ENCODE measurements around the gene AUH. TPM values are rescaled to one million over a fixed set of nuclear protein-coding genes. Genes with fewer than 3 reads are reported as not detected.

Gene AUH
- total and polyA plus RNA-seq, 2 donors (not counting 1 experiment from before 2014, with no cell fraction given), result 11.3 to 55.5 TPM

- DNase-seq (ENCODE audit: low read depth in 2 of 2), result no peak
- no peaks in the 10 kb centered on the region for H3K36me3 ChIP-seq (ENCODE audit: control insufficient read depth, insufficient read depth, low read length)
- H3K27ac ChIP-seq (ENCODE audit: insufficient read depth, low read length), result no peak overlapping the region
- no peaks in the 10 kb centered on the region for H3K27me3 ChIP-seq (ENCODE audit: control insufficient read depth, insufficient read depth, low read length)
- H3K4me3 ChIP-seq (replicated peaks in 1 of 4; ENCODE audit: control extremely low read depth in 1 of 4, insufficient read depth in 1 of 4, low read depth in 3 of 4, low read length in 4 of 4), result no peak overlapping the region
- no peak overlapping the region for H2AFZ ChIP-seq (ENCODE audit: low read length)
- no peak overlapping the region for H3K9ac ChIP-seq (ENCODE audit: insufficient read depth, low read length)
- no peak overlapping the region for H3K4me2 ChIP-seq (ENCODE audit: extremely low read depth, insufficient read depth, low read length)
- TF ChIP-seq CTCF (conservative IDR thresholded peaks at IDR 0.05 in 1 of 2, IDR thresholded peaks at IDR 0.05 in 1 of 2; ENCODE audit: low read depth in 1 of 2, low read length in 2 of 2) (no peak), EZH2 (IDR thresholded peaks at IDR 0.05; ENCODE audit: low read length, missing control alignments) (no peak)
- no peaks in the 10 kb centered on the region for H3K9me3 ChIP-seq (ENCODE audit: control insufficient read depth, insufficient read depth, low read depth, low read length)
- peaks cover 8% of the 10 kb centered on the region for H3K4me1 ChIP-seq (ENCODE audit: control insufficient read depth, extremely low read depth, insufficient read depth, low read length)
- no peaks in the 10 kb centered on the region for H4K20me1 ChIP-seq (ENCODE audit: control insufficient read depth, extremely low read depth, insufficient read depth, low read length)
- no peaks in the 10 kb centered on the region for H3K79me2 ChIP-seq (ENCODE audit: control insufficient read depth, insufficient read depth, low read length)
Observed at GRCh38 chr9:91243029-91243428, 118.7 kb downstream of the AUH start.

- TF ChIP-seq EZH2 (IDR thresholded peaks at IDR 0.05; ENCODE audit: low read length, missing control alignments) (no peak), CTCF (conservative IDR thresholded peaks at IDR 0.05 in 1 of 2, IDR thresholded peaks at IDR 0.05 in 1 of 2; ENCODE audit: low read depth in 1 of 2, low read length in 2 of 2) (no peak)
- H3K9me3 ChIP-seq (ENCODE audit: control insufficient read depth, insufficient read depth, low read depth, low read length), result no peaks in the 10 kb centered on the region
- no peaks in the 10 kb centered on the region for H3K27me3 ChIP-seq (ENCODE audit: control insufficient read depth, insufficient read depth, low read length)
- H4K20me1 ChIP-seq (ENCODE audit: control insufficient read depth, extremely low read depth, insufficient read depth, low read length), result no peaks in the 10 kb centered on the region
- no peak overlapping the region for H3K4me3 ChIP-seq (replicated peaks in 1 of 4; ENCODE audit: control extremely low read depth in 1 of 4, insufficient read depth in 1 of 4, low read depth in 3 of 4, low read length in 4 of 4)
- no peak overlapping the region for H3K27ac ChIP-seq (ENCODE audit: insufficient read depth, low read length)
- H3K79me2 ChIP-seq (ENCODE audit: control insufficient read depth, insufficient read depth, low read length), result no peaks in the 10 kb centered on the region
- H3K9ac ChIP-seq (ENCODE audit: insufficient read depth, low read length), result no peak overlapping the region
- DNase-seq (ENCODE audit: low read depth in 2 of 2), result no peak
- H3K4me2 ChIP-seq (ENCODE audit: extremely low read depth, insufficient read depth, low read length), result no peak overlapping the region
- no peak overlapping the region for H2AFZ ChIP-seq (ENCODE audit: low read length)
- H3K4me1 ChIP-seq (ENCODE audit: control insufficient read depth, extremely low read depth, insufficient read depth, low read length), result peaks cover 8% of the 10 kb centered on the region
- no peaks in the 10 kb centered on the region for H3K36me3 ChIP-seq (ENCODE audit: control insufficient read depth, insufficient read depth, low read length)
Observed at GRCh38 chr9:91241909-91242308, 119.8 kb downstream of the AUH start.

- TF ChIP-seq EZH2 (IDR thresholded peaks at IDR 0.05; ENCODE audit: low read length, missing control alignments) (no peak), CTCF (conservative IDR thresholded peaks at IDR 0.05 in 1 of 2, IDR thresholded peaks at IDR 0.05 in 1 of 2; ENCODE audit: low read depth in 1 of 2, low read length in 2 of 2) (no peak)
Observed at GRCh38 chr9:91240596-91241165, 121.0 kb downstream of the AUH start.

More at GRCh38 chr9:91240596-91241165, 121.0 kb downstream of the AUH start:
- no peaks in the 10 kb centered on the region for H3K36me3 ChIP-seq (ENCODE audit: control insufficient read depth, insufficient read depth, low read length)
- no peak overlapping the region for H3K27ac ChIP-seq (ENCODE audit: insufficient read depth, low read length)
- H2AFZ ChIP-seq (ENCODE audit: low read length), result no peak overlapping the region
- H3K4me1 ChIP-seq (ENCODE audit: control insufficient read depth, extremely low read depth, insufficient read depth, low read length), result peaks cover 1% of the 10 kb centered on the region
- no peak overlapping the region for H3K4me3 ChIP-seq (replicated peaks in 1 of 4; ENCODE audit: control extremely low read depth in 1 of 4, insufficient read depth in 1 of 4, low read depth in 3 of 4, low read length in 4 of 4)
- H3K27me3 ChIP-seq (ENCODE audit: control insufficient read depth, insufficient read depth, low read length), result no peaks in the 10 kb centered on the region
- H3K9me3 ChIP-seq (ENCODE audit: control insufficient read depth, insufficient read depth, low read depth, low read length), result no peaks in the 10 kb centered on the region
- no peak for DNase-seq (ENCODE audit: low read depth in 2 of 2)
- no peaks in the 10 kb centered on the region for H4K20me1 ChIP-seq (ENCODE audit: control insufficient read depth, extremely low read depth, insufficient read depth, low read length)
- no peak overlapping the region for H3K4me2 ChIP-seq (ENCODE audit: extremely low read depth, insufficient read depth, low read length)
- H3K79me2 ChIP-seq (ENCODE audit: control insufficient read depth, insufficient read depth, low read length), result no peaks in the 10 kb centered on the region
- no peak overlapping the region for H3K9ac ChIP-seq (ENCODE audit: insufficient read depth, low read length)

Measured in fibroblast of lung (primary cell).